SK-N-SH (cell line): ENCODE results near the gene REXO1.

Experiments
- SIN3A ChIP-seq: IDR thresholded peaks from 2 replicates; pipeline ENCODE4 v1.6.1; 2012; ENCODE audit warnings: low read depth, mild to moderate bottlenecking, low read length, moderate library complexity, borderline replicate concordance
- TF ChIP-seq, protein P1 (sequence below): fragments of 200-600 bp; sonication (generic); IDR thresholded peaks from 2 replicates; pipeline ENCODE4 v1.6.1; 2017; ENCODE audit warnings: antibody characterized with exemption, mild to moderate bottlenecking, moderate library complexity

GRCh38 chr19:1786668-1787067 lies 61.6 kb downstream of the REXO1 start:
- TF ChIP-seq, protein P1, sequence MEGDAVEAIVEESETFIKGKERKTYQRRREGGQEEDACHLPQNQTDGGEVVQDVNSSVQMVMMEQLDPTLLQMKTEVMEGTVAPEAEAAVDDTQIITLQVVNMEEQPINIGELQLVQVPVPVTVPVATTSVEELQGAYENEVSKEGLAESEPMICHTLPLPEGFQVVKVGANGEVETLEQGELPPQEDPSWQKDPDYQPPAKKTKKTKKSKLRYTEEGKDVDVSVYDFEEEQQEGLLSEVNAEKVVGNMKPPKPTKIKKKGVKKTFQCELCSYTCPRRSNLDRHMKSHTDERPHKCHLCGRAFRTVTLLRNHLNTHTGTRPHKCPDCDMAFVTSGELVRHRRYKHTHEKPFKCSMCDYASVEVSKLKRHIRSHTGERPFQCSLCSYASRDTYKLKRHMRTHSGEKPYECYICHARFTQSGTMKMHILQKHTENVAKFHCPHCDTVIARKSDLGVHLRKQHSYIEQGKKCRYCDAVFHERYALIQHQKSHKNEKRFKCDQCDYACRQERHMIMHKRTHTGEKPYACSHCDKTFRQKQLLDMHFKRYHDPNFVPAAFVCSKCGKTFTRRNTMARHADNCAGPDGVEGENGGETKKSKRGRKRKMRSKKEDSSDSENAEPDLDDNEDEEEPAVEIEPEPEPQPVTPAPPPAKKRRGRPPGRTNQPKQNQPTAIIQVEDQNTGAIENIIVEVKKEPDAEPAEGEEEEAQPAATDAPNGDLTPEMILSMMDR = no peak
- TF ChIP-seq SIN3A = no peak
